ENCODE data around the gene TFIP11.

The TFIP11 gene

GRCh38 chr22:26479792-26480610 lies 32.3 kb downstream of the TFIP11 start:
- no peak for DNase-seq

- DNase-seq, result no peak
Measured at GRCh38 chr22:26479043-26479791, 33.1 kb downstream of the TFIP11 start.

GRCh38 chr22:26477341-26477731 lies 34.9 kb downstream of the TFIP11 start:
- DNase-seq, result no peak

GRCh38 chr22:26476705-26477340 lies 35.5 kb downstream of the TFIP11 start:
- no peak for DNase-seq

GRCh38 chr22:26474682-26475081 lies 37.6 kb downstream of the TFIP11 start:
- DNase-seq, result no peak

GRCh38 chr22:26471522-26471921 lies 40.8 kb downstream of the TFIP11 start:
- DNase-seq, result no peak

GRCh38 chr22:26470807-26471206 lies 41.5 kb downstream of the TFIP11 start:
- DNase-seq, result no peak

- peak in 7 of 56 donors; percentile 7 to 46 (median 27) for DNase-seq
Measured at GRCh38 chr22:26466196-26466595, 46.1 kb downstream of the TFIP11 start.

GRCh38 chr22:26464312-26464711 lies 48.0 kb downstream of the TFIP11 start:
- DNase-seq, result no peak

GRCh38 chr22:26463688-26464087 lies 48.6 kb downstream of the TFIP11 start:
- DNase-seq, result no peak

GRCh38 chr22:26463101-26463661 lies 49.1 kb downstream of the TFIP11 start:
- DNase-seq, result peak in 15 of 56 donors; percentile 9 to 64 (median 28)

GRCh38 chr22:26462641-26463040 lies 49.6 kb downstream of the TFIP11 start:
- no peak for DNase-seq

- no peak for DNase-seq
Measured at GRCh38 chr22:26462051-26462450, 50.2 kb downstream of the TFIP11 start.

GRCh38 chr22:26461188-26461810 lies 51.0 kb downstream of the TFIP11 start:
- DNase-seq, result peak in 31 of 56 donors; percentile 2 to 79 (median 27)

- DNase-seq, result no peak
Measured at GRCh38 chr22:26460202-26460601, 52.1 kb downstream of the TFIP11 start.

- no peak for DNase-seq
Measured at GRCh38 chr22:26457661-26458272, 54.5 kb downstream of the TFIP11 start.

GRCh38 chr22:26453812-26454500 lies 58.3 kb downstream of the TFIP11 start:
- no peak for DNase-seq

GRCh38 chr22:26453216-26453615 lies 59.1 kb downstream of the TFIP11 start:
- no peak for DNase-seq

- peak in 1 of 56 donors; percentile 45 for DNase-seq
Measured at GRCh38 chr22:26452236-26453016, 59.8 kb downstream of the TFIP11 start.
